ENCODE data around the gene PHLDA2.

GRCh38 chr11:2889362-2890273, 39.6 kb downstream of the PHLDA2 start:
- TF ChIP-seq CTCF (IDR thresholded peaks at IDR 0.05; ENCODE audit: low read length) (no peak), EZH2 (optimal IDR thresholded peaks at IDR 0.05; ENCODE audit: low read depth, low read length) (no peak)

Data from MM.1S (cell line).